ENCODE measurements around the gene CACNA2D1. TPM values are rescaled to one million over a fixed set of nuclear protein-coding genes. Genes with fewer than 3 reads are reported as not detected.
A peak's percentile ranks its signal among the peaks of the same experiment; 100 is the strongest.
"Not testable (repeated sequence)": the region's sequence is repeated elsewhere in the genome, so short reads cannot be mapped to it uniquely, and the experiment has no call there.

CACNA2D1 gene
- polyA plus RNA-seq, 1 donor, result 105 TPM

- DNase-seq, result no peak
Measured at GRCh38 chr7:82164410-82164809, 279.2 kb downstream of the CACNA2D1 start.

GRCh38 chr7:82163586-82163985 lies 280.0 kb downstream of the CACNA2D1 start:
- no peak for DNase-seq

- no peak for DNase-seq
Measured at GRCh38 chr7:82162289-82162688, 281.3 kb downstream of the CACNA2D1 start.

GRCh38 chr7:82158327-82158726 lies 285.2 kb downstream of the CACNA2D1 start:
- DNase-seq, result no peak

GRCh38 chr7:82156893-82157292 lies 286.7 kb downstream of the CACNA2D1 start:
- DNase-seq, result no peak

GRCh38 chr7:82156168-82156567 lies 287.4 kb downstream of the CACNA2D1 start:
- no peak for DNase-seq

- no peak for DNase-seq
Measured at GRCh38 chr7:82154728-82155127, 288.8 kb downstream of the CACNA2D1 start.

- no peak for DNase-seq
Measured at GRCh38 chr7:82153776-82154175, 289.8 kb downstream of the CACNA2D1 start.

- no peak for DNase-seq
Measured at GRCh38 chr7:82152858-82153257, 290.7 kb downstream of the CACNA2D1 start.

- DNase-seq, result no peak
Measured at GRCh38 chr7:82146491-82146890, 297.1 kb downstream of the CACNA2D1 start.

GRCh38 chr7:82142263-82142864 lies 301.2 kb downstream of the CACNA2D1 start:
- DNase-seq, result no peak

GRCh38 chr7:82141427-82141826 lies 302.1 kb downstream of the CACNA2D1 start:
- no peak for DNase-seq

- DNase-seq, result not testable (repeated sequence)
Measured at GRCh38 chr7:82140608-82141007, 303.0 kb downstream of the CACNA2D1 start.

- no peak for DNase-seq
Measured at GRCh38 chr7:82131215-82131614, 312.4 kb downstream of the CACNA2D1 start.

GRCh38 chr7:82129091-82129490 lies 314.5 kb downstream of the CACNA2D1 start:
- peak; percentile 9 for DNase-seq

- no peak for DNase-seq
Measured at GRCh38 chr7:82128546-82128945, 315.0 kb downstream of the CACNA2D1 start.

GRCh38 chr7:82126576-82126975 lies 317.0 kb downstream of the CACNA2D1 start:
- DNase-seq, result no peak

- no peak for DNase-seq
Measured at GRCh38 chr7:82124445-82124844, 319.1 kb downstream of the CACNA2D1 start.

GRCh38 chr7:82122275-82122674 lies 321.3 kb downstream of the CACNA2D1 start:
- no peak for DNase-seq

- no peak for DNase-seq
Measured at GRCh38 chr7:82114237-82114636, 329.3 kb downstream of the CACNA2D1 start.

- no peak for DNase-seq
Measured at GRCh38 chr7:82110146-82110840, 333.3 kb downstream of the CACNA2D1 start.

- no peak for DNase-seq
Measured at GRCh38 chr7:82109288-82109687, 334.3 kb downstream of the CACNA2D1 start.

- DNase-seq, result no peak
Measured at GRCh38 chr7:82106201-82106600, 337.4 kb downstream of the CACNA2D1 start.

GRCh38 chr7:82105463-82105862 lies 338.1 kb downstream of the CACNA2D1 start:
- no peak for DNase-seq

- no peak for DNase-seq
Measured at GRCh38 chr7:82098414-82098813, 345.2 kb downstream of the CACNA2D1 start.

All from hindlimb muscle (tissue), 1 donor.